HG03039 (cell line): Measurements from ENCODE around the gene PUS10.
"Not testable (repeated sequence)": the region's sequence is repeated elsewhere in the genome, so short reads cannot be mapped to it uniquely, and the experiment has no call there.

ENCODE experiments used
- ATAC-seq: cut with Tn5 transposase; IDR thresholded peaks from one replicate; pipeline ENCODE4 v1.9.1; 2021; ENCODE audit warnings: mild to moderate bottlenecking, moderate library complexity; ENCODE audit not compliant: unreplicated experiment

The PUS10 gene

GRCh38 chr2:61013382-61013781, 4.7 kb downstream of the PUS10 start:
- ATAC-seq: no peak

- ATAC-seq: not testable (repeated sequence)
These were observed 5.8 kb downstream of the PUS10 start for GRCh38 chr2:61012303-61012702.

GRCh38 chr2:61011678-61012077, 6.4 kb downstream of the PUS10 start:
- ATAC-seq: no peak

GRCh38 chr2:61009355-61009754, 8.7 kb downstream of the PUS10 start:
- ATAC-seq: no peak

- ATAC-seq: no peak
These were observed 11.5 kb downstream of the PUS10 start for GRCh38 chr2:61006486-61007105.

GRCh38 chr2:61005736-61006135, 12.3 kb downstream of the PUS10 start:
- no peak for ATAC-seq

- ATAC-seq: no peak
These were observed 19.2 kb downstream of the PUS10 start for GRCh38 chr2:60998628-60999545.

GRCh38 chr2:60994131-60994530, 23.9 kb downstream of the PUS10 start:
- ATAC-seq: no peak

- ATAC-seq: peak; percentile 93
These were observed 25.1 kb downstream of the PUS10 start for GRCh38 chr2:60992985-60993392.

- ATAC-seq: no peak
These were observed 26.4 kb downstream of the PUS10 start for GRCh38 chr2:60991644-60992043.

GRCh38 chr2:60989259-60989658, 28.8 kb downstream of the PUS10 start:
- no peak for ATAC-seq

GRCh38 chr2:60987656-60988055, 30.4 kb downstream of the PUS10 start:
- not testable (repeated sequence) for ATAC-seq

GRCh38 chr2:60987041-60987440, 31.0 kb downstream of the PUS10 start:
- no peak for ATAC-seq

- ATAC-seq: no peak
These were observed 33.3 kb downstream of the PUS10 start for GRCh38 chr2:60984720-60985119.

GRCh38 chr2:60982066-60982465, 36.0 kb downstream of the PUS10 start:
- not testable (repeated sequence) for ATAC-seq

GRCh38 chr2:60980071-60980815, 37.8 kb downstream of the PUS10 start:
- ATAC-seq: no peak

GRCh38 chr2:60979231-60979630, 38.8 kb downstream of the PUS10 start:
- no peak for ATAC-seq

GRCh38 chr2:60977562-60977895, 40.5 kb downstream of the PUS10 start:
- ATAC-seq: no peak

GRCh38 chr2:60976875-60977561, 41.0 kb downstream of the PUS10 start:
- ATAC-seq: no peak

GRCh38 chr2:60976256-60976850, 41.7 kb downstream of the PUS10 start:
- ATAC-seq: no peak

- no peak for ATAC-seq
These were observed 43.4 kb downstream of the PUS10 start for GRCh38 chr2:60974652-60975051.
